Coronary artery (tissue), 2 donors: ENCODE data around the gene LYSMD3.
A peak's percentile ranks its signal among the peaks of the same experiment; 100 is the strongest.

ENCODE experiments used
- DNase-seq: peaks from one replicate; pipeline ENCODE4 v3.0.0-alpha.2; 2017; ENCODE audit warnings: low spot score
- H3K27ac ChIP-seq, 2 donors: fragments of 200-600 bp; sonication (generic); one replicate each; pipeline ENCODE4 v1.5.1; 2016 to 2019
- H3K4me3 ChIP-seq: fragments of 200-600 bp; sonication (generic); 2 replicates; pipeline ENCODE4 v1.5.1; 2016; ENCODE audit warnings: mild to moderate bottlenecking, moderate library complexity
- TF ChIP-seq, protein P1 (sequence below): fragments of 200-600 bp; sonication (generic); IDR thresholded peaks from one replicate; pipeline ENCODE4 v1.5.1; 2019; ENCODE audit warnings: antibody characterized with exemption

LYSMD3 gene

DNA sequence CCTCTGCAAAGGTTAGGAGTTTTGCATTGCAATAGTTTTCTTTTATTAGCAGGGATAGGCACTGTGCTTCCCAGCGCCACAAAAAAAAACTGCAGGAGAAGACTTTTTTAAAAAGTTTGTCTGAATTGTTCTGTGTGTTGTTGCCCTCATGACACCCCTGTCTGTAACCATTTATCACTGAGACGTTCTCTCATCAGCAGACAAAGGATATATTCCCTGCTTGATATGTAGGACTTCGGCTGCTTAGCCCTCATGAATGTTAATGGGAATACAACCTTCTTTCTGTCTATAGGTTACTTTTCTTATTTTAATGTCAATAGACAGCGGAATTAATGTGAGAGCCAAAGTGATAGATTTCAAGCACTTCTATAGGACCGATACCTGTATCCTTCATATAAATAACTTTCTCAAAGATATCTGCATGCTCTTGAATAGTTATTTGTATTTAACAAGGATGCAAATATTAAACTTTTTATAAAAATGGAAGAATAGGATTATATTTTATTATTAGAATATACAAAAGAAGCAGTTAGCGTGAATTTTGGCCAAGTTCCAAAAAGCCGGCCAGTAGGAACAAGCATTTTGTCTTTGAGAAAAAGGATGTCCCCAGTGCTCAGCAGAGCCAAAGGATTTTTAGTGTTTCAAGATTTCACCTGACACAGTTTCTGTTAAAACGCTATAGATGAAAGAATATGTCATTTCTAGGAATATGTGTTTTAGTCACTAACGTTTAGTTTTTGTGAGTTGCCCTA is 1.5 kb upstream of the LYSMD3 start:
- Histone ChIP-seq H3K4me3 (no peak overlapping the region), H3K27ac (no peak overlapping the region)
- TF ChIP-seq, protein P1, sequence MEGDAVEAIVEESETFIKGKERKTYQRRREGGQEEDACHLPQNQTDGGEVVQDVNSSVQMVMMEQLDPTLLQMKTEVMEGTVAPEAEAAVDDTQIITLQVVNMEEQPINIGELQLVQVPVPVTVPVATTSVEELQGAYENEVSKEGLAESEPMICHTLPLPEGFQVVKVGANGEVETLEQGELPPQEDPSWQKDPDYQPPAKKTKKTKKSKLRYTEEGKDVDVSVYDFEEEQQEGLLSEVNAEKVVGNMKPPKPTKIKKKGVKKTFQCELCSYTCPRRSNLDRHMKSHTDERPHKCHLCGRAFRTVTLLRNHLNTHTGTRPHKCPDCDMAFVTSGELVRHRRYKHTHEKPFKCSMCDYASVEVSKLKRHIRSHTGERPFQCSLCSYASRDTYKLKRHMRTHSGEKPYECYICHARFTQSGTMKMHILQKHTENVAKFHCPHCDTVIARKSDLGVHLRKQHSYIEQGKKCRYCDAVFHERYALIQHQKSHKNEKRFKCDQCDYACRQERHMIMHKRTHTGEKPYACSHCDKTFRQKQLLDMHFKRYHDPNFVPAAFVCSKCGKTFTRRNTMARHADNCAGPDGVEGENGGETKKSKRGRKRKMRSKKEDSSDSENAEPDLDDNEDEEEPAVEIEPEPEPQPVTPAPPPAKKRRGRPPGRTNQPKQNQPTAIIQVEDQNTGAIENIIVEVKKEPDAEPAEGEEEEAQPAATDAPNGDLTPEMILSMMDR: no peak
- no peak for DNase-seq

DNA sequence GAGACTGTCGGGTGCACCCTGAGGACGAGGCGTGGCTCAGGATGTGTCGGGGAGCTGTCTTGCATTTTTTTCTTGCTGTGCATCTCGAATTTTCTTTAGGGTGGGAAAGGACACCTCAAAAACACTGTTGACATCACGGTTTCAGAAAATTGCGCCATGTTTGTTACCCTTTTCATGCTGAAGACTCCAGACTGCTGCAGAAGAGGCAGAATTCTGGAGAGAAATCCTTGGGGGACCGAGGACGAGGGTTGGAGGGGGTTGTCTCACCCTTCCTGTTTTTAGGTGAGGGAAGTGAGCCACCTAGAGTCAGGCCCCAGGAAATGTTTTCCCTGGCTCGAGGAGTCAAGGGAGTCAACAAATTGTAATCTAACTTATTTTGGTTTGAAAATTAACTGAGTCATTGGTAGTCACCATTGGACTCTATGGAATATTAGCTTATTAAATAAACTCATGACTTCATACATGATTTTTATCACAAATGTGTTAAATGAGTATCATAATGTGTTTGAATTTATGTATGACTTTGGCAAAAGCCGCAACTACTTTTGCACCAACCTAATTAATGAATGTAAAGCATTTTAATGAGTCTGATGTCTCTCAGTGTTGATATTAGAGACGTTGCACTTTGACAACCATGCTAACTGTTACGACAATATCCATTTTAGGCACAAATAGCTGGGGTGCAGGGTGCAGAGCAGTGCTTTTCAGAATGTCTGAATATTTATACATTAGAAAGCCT is 724 bp upstream of the LYSMD3 start:
- TF ChIP-seq, protein P1: peak; percentile 60
- Histone ChIP-seq H3K4me3 (peak overlapping the region; percentile 97), H3K27ac (peak overlapping the region; percentile 96 to 98)
- peak; percentile 81 for DNase-seq

DNA sequence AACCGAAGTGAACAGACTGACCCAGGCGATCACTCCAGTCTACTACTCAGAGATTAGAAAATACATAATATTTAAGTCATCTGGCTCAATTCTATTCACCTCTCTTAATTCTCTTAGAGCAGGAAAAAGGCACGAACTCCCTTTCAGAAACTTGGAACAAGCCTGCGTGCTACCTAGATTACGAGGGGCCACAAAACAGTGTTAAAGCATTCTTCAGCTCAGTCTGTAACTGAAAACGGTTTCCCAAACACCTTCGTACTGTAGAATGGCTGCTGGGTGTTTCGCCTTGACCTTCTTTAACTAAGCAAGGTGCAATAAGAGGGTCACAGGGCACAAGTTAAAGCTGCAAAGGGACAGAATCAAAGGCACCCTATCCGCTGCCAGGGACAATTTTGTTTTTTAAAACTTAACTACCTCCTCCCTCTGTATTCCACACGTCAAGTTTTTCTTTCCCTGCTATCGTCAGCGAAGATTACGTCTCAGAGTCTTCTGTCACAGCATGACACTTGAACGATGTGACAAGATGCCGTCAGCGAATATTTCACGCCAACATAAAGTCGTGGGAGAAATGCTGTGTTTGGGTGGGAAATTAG is 687 bp downstream of the LYSMD3 start:
- no peak for DNase-seq
- TF ChIP-seq, protein P1: no peak
- H3K4me3 ChIP-seq: peak overlapping the region; percentile 97
- peak overlapping the region; percentile 96 to 98 for H3K27ac ChIP-seq

DNA sequence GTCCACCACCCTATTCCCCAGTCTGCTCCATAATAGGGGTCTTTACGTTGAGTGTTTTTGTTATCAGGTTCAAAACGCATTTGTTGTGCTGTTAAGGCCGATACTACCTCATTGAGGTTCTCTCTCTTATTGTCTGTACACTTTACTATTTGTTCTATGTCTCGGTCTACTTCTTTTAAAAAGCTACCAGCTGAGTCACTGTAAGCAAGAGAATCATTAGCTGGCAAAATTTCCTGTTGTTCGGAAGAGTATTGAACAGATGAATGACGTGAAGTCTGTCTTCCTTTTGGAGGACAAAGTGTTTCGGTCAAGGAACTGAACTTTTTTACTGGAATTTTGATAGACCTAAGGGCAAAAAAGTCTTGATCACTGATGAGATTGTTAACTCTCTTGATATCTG is 10.3 kb downstream of the LYSMD3 start:
- no peak overlapping the region for H3K4me3 ChIP-seq
- TF ChIP-seq, protein P1: no peak
- no peak for DNase-seq
- no peak overlapping the region for H3K27ac ChIP-seq

DNA sequence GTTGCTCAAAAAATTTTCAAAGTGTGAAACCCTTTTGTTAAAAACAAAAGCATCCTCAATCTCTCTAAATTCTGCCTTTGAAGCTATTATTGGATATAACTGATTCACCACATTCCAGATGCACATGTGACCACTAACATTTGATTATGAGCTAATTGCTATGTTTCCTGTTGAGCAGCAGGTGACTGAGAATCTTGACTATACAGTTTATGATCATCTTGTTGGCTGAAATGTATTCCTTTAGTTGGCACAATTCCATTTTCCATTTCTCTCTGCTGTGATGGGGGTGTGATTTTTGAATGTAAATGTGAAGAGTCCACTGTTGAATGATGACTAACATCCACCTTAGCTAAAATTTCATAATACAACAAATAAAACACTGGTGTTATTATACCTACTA is 10.7 kb downstream of the LYSMD3 start:
- TF ChIP-seq, protein P1: no peak
- Histone ChIP-seq H3K27ac (no peak overlapping the region), H3K4me3 (no peak overlapping the region)
- DNase-seq: no peak

DNA sequence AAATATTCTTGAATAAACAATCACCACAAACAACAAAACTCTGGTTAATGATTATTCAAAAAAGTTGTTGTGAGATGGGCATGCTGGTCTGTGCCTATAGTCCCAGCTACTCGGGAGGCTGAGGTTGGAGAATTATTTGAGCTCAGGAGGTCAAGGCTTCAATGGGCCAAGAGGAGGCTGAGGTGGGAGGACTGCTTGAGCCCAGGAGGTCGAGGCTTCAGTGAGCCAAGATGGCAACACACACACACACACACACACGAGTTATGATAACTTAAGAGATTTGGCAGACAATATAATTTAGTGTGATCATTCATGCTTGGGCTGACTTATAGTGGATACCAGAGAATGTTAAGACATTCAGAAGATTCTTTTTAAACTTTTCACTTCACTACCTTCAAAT is 14.9 kb downstream of the LYSMD3 start:
- Histone ChIP-seq H3K4me3 (no peak overlapping the region), H3K27ac (no peak overlapping the region)
- TF ChIP-seq, protein P1: no peak
- DNase-seq: no peak
